RWPE2 (cell line): ENCODE measurements around the gene CRKL.

Experiments used
- ATAC-seq: fragments of 200-7000 bp; cut with Tn5 transposase; 3 replicates; pipeline ENCODE4 v1.9.1; 2021; ENCODE audit warnings: low read depth
- DNase-seq: peaks from one replicate; pipeline ENCODE4 v3.0.0-alpha.2; 2020; ENCODE audit warnings: low spot score
- H3K27ac ChIP-seq: fragments of 450-650 bp; 2 replicates; pipeline ENCODE4 v1.5.1; 2017; ENCODE audit warnings: mild to moderate bottlenecking; ENCODE audit not compliant: poor library complexity, severe bottlenecking
- H3K27me3 ChIP-seq: fragments of 250-450 bp; sonication (Bioruptor Pico); 2 replicates; pipeline ENCODE4 v1.5.1; 2021; ENCODE audit warnings: mild to moderate bottlenecking, moderate library complexity; ENCODE audit not compliant: insufficient read depth, poor library complexity, severe bottlenecking
- H3K36me3 ChIP-seq: fragments of 250-450 bp; sonication (Bioruptor Pico); 2 replicates; pipeline ENCODE4 v1.5.1; 2020; ENCODE audit warnings: low read depth, mild to moderate bottlenecking, moderate library complexity
- H3K4me1 ChIP-seq: fragments of 250-450 bp; sonication (Bioruptor Pico); 2 replicates; pipeline ENCODE4 v1.5.1; 2021; ENCODE audit warnings: mild to moderate bottlenecking, moderate library complexity; ENCODE audit not compliant: insufficient read depth, poor library complexity, severe bottlenecking
- H3K4me3 ChIP-seq: fragments of 250-450 bp; sonication (Bioruptor Pico); 2 replicates; pipeline ENCODE4 v1.5.1; 2021; ENCODE audit warnings: mild to moderate bottlenecking, moderate library complexity; ENCODE audit not compliant: severe bottlenecking
- H3K9me3 ChIP-seq: fragments of 250-450 bp; sonication (Bioruptor Pico); 2 replicates; pipeline ENCODE4 v1.5.1; 2021; ENCODE audit warnings: mild to moderate bottlenecking, moderate library complexity; ENCODE audit not compliant: severe bottlenecking
- TF ChIP-seq, protein P1 (sequence below): fragments of 450-650 bp; IDR thresholded peaks from one replicate; pipeline ENCODE4 v1.5.1; 2017; ENCODE audit warnings: mild to moderate bottlenecking, moderate library complexity; ENCODE audit not compliant: poor library complexity, severe bottlenecking

CRKL gene

DNA sequence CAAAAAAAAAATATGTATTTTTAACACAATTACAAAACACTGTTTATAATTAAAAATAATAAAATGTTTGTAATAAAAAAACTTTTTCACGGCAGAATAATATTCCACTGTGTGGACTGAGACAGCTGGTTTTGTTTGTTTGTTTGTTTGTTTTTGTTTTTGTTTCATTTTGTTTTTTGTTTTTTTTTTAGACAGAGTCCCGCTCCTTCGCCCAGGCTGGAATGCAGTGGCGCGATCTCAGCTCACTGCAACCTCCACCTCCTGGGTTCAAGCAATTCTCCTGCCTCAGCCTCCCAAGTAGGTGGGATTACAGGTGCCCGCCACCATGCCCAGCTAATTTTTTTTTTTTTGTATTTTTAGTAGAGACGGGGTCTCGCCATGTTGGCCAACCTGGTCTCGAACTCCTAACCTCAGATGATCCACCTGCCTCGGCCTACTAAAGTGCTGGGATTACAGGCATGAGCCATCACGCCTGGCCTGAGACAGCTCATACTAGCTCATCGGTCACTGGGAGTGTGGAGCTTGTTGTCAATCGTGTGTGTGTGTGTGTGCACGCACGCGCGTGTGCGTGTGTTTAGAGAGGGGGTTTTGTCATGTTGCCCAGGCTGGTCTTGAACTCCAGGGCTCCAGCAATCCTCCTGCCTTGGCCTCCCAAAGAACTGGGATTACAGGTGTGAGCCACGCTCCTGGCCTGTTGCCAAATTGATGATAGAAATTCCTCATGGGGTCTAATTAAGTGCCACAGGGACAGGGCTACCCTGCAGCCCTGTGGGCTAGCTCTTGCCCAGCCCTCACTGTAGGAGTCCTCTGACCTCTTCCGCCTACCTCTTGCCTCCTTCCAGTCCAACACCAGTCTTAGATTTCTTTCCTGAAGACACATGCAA is 42.6 kb downstream of the CRKL start:
- TF ChIP-seq, protein P1, sequence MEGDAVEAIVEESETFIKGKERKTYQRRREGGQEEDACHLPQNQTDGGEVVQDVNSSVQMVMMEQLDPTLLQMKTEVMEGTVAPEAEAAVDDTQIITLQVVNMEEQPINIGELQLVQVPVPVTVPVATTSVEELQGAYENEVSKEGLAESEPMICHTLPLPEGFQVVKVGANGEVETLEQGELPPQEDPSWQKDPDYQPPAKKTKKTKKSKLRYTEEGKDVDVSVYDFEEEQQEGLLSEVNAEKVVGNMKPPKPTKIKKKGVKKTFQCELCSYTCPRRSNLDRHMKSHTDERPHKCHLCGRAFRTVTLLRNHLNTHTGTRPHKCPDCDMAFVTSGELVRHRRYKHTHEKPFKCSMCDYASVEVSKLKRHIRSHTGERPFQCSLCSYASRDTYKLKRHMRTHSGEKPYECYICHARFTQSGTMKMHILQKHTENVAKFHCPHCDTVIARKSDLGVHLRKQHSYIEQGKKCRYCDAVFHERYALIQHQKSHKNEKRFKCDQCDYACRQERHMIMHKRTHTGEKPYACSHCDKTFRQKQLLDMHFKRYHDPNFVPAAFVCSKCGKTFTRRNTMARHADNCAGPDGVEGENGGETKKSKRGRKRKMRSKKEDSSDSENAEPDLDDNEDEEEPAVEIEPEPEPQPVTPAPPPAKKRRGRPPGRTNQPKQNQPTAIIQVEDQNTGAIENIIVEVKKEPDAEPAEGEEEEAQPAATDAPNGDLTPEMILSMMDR: no peak
- H3K9me3 ChIP-seq: peaks cover 1% of the 10 kb centered on the region
- ATAC-seq (no peak), DNase-seq (no peak)
- H3K36me3 ChIP-seq: 0 out of 2 replicates have a peak, but pooled peaks cover under 1% of the 10 kb centered on the region
- H3K27me3 ChIP-seq: no peaks in the 10 kb centered on the region
- no peak overlapping the region for H3K27ac ChIP-seq
- peaks cover 15% of the 10 kb centered on the region for H3K4me1 ChIP-seq
- H3K4me3 ChIP-seq: no peak overlapping the region

DNA sequence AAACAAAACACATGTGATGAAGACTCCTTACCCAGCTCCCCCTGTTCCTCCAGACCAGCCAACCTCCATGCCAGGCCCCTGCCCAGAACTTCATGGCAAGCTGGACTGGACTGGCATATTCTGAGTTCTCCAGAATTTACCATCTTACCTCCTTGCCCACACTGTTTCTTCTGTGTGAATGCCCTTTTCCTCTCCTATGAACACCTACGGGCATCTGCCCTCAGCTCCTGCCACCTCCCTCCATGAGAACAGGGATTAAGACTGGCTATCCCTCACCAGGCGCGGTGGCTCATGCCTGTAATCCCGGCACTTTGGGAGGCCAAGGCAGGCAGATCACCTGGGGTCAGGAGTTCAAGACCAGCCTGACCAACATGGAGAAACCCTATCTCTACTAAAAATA is 43.4 kb downstream of the CRKL start:
- Histone ChIP-seq H3K27ac (no peak overlapping the region), H3K9me3 (peaks cover 1% of the 10 kb centered on the region), H3K4me1 (peaks cover 14% of the 10 kb centered on the region), H3K4me3 (no peak overlapping the region), H3K36me3 (no peaks in the 10 kb centered on the region), H3K27me3 (no peaks in the 10 kb centered on the region)
- no peak for DNase-seq
- ATAC-seq: no peak
- TF ChIP-seq, protein P1: no peak

DNA sequence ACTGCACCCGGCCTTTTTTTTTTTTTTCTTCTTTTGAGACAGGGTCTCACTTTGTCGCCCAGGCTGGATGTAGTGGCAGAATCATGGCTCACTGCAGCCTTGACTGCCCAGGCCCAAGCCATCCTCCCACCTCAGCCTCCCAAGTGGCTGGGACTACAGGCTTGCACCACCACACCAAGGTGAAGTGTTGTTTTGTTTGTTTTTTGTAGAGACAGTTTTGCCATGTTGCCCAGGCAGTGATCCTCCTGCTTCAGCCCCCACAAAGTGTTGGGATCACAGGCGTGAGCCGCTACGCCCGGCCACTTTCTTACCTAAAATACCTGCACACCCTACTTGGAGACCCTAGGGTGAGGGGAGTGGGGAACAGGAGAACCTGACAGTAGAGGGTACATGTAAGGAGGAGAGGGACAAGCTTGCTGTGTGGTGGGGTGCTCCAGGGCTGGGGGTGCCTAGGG is 45.3 kb downstream of the CRKL start:
- Histone ChIP-seq H3K4me3 (no peak overlapping the region), H3K27ac (no peak overlapping the region), H3K36me3 (no peaks in the 10 kb centered on the region), H3K27me3 (no peaks in the 10 kb centered on the region), H3K9me3 (peaks cover 1% of the 10 kb centered on the region), H3K4me1 (peaks cover 9% of the 10 kb centered on the region)
- TF ChIP-seq, protein P1: no peak
- ATAC-seq (no peak), DNase-seq (no peak)

DNA sequence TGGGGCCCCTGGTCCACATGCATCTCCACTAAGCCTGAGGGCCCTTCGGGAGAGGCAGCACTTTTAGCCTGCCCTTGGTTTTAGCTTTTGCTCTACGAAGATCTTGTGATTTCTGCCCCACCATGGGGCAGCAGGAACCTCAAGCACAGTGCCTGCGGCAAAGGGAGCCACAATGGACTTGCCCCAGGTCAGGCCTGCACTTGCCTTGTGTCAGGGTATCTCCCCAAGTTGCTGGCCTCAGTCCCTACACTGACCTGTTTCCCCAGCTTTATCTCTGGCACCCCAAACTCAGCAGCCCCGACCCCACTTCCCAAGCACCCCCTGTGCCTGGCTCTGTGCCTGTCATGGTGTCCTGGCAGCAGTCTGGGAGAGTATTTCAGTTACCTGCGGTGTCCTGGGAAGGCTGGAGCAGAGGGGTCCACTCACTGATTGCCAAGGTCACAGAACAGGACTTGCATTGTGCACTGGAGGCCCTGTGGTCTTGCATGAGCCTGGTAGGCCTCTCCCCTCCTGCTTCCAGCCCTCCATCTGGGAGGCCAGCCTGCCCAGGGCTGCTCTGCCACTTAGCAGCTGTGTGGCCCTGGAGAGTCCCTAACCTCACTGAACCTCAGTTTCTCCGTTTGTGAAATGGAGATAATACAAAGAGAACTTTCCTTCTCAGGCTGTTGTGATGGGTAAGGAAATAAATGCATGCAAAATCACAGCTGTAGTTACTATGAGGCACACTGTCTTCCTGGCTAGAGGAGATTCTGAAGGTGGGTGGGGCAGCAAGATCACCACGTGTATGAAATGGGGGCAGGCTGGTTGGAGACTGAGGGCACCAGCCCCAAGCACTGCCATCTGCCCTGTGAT is 46.2 kb downstream of the CRKL start:
- no peak for ATAC-seq
- H3K4me1 ChIP-seq: peaks cover 6% of the 10 kb centered on the region
- H3K9me3 ChIP-seq: peaks cover 1% of the 10 kb centered on the region
- no peaks in the 10 kb centered on the region for H3K36me3 ChIP-seq
- H3K27me3 ChIP-seq: no peaks in the 10 kb centered on the region
- DNase-seq: no peak
- no peak overlapping the region for H3K4me3 ChIP-seq
- TF ChIP-seq, protein P1: no peak
- no peak overlapping the region for H3K27ac ChIP-seq
